HepG2 (cell line): ENCODE data around the gene PTX4. TPM values are rescaled to one million over a fixed set of nuclear protein-coding genes. Genes with fewer than 3 reads are reported as not detected.

Experiments used
- ARNTL ChIP-seq: sonication (generic); formaldehyde crosslinking; IDR thresholded peaks from 2 replicates; pipeline ENCODE4 v1.4.0; 2020; ENCODE audit warnings: mild to moderate bottlenecking, missing genetic modification reagents
- ATF7-NPFF ChIP-seq: sonication (generic); formaldehyde crosslinking; IDR thresholded peaks from 2 replicates; pipeline ENCODE4 v1.8.1; 2023; ENCODE audit warnings: mild to moderate bottlenecking, low read depth, missing genetic modification reagents, moderate library complexity
- ATRX ChIP-seq: sonication (generic); formaldehyde crosslinking; IDR thresholded peaks from 2 replicates; pipeline ENCODE4 v1.4.0; 2020; ENCODE audit warnings: missing genetic modification reagents, borderline replicate concordance
- BCL6 ChIP-seq: IDR thresholded peaks from 2 replicates; pipeline ENCODE4 v1.6.1; 2016; ENCODE audit warnings: missing genetic modification reagents, missing compliant biosample characterization
- DZIP1 ChIP-seq: sonication (generic); formaldehyde crosslinking; IDR thresholded peaks from 2 replicates; pipeline ENCODE4 v1.5.0; 2020; ENCODE audit warnings: mild to moderate bottlenecking, missing genetic modification reagents
- E2F2 ChIP-seq: sonication (generic); formaldehyde crosslinking; IDR thresholded peaks from 2 replicates; pipeline ENCODE4 v1.4.0; 2020; ENCODE audit warnings: missing genetic modification reagents, borderline replicate concordance
- FOXM1 ChIP-seq: sonication (generic); formaldehyde crosslinking; IDR thresholded peaks from 2 replicates; pipeline ENCODE4 v1.5.0; 2020; ENCODE audit warnings: missing genetic modification reagents
- IRF2 ChIP-seq: IDR thresholded peaks from 2 replicates; pipeline ENCODE4 v1.6.1; 2018; ENCODE audit warnings: missing genetic modification reagents, missing compliant biosample characterization
- KDM2A ChIP-seq: sonication (generic); formaldehyde crosslinking; IDR thresholded peaks from 2 replicates; pipeline ENCODE4 v1.4.0; 2020; ENCODE audit warnings: low read depth, missing genetic modification reagents, borderline replicate concordance
- KLF16 ChIP-seq, 2 experiments: sonication (generic) in 1 of 2; formaldehyde crosslinking in 1 of 2; IDR thresholded peaks; 2 replicates each; pipeline versions ENCODE4 v1.6.1 to v1.8.0; 2016 to 2023; ENCODE audit warnings: missing genetic modification reagents in 2 of 2, missing compliant biosample characterization in 1 of 2
- MED1 ChIP-seq: sonication (generic); formaldehyde crosslinking; IDR thresholded peaks from 2 replicates; pipeline ENCODE4 v1.4.0; 2020; ENCODE audit warnings: missing genetic modification reagents
- MXD4 ChIP-seq: IDR thresholded peaks from 2 replicates; pipeline ENCODE4 v1.6.1; 2016; ENCODE audit warnings: mild to moderate bottlenecking, missing biosample characterization, missing genetic modification reagents
- NCOA2 ChIP-seq: sonication (generic); formaldehyde crosslinking; IDR thresholded peaks from 2 replicates; pipeline ENCODE4 v1.8.0; 2022; ENCODE audit warnings: inconsistent platforms
- PITX1 ChIP-seq: sonication (generic); formaldehyde crosslinking; IDR thresholded peaks from 2 replicates; pipeline ENCODE4 v1.5.1; 2020; ENCODE audit warnings: mild to moderate bottlenecking, missing genetic modification reagents
- TCF12 ChIP-seq, 2 experiments: fragments of 450-650 bp in 1 of 2; sonication (generic) in 1 of 2; formaldehyde crosslinking in 1 of 2; IDR thresholded peaks; 2 replicates each; pipeline versions ENCODE4 v1.6.1 to v1.8.0; 2017 to 2022; ENCODE audit warnings: antibody characterized with exemption in 1 of 2, mild to moderate bottlenecking in 1 of 2, missing genetic modification reagents in 1 of 2, moderate library complexity in 1 of 2
- ZBTB2 ChIP-seq: sonication (generic); formaldehyde crosslinking; IDR thresholded peaks from 2 replicates; pipeline ENCODE4 v1.8.0; 2022; ENCODE audit warnings: low read depth, missing genetic modification reagents
- ZBTB21 ChIP-seq: sonication (generic); formaldehyde crosslinking; IDR thresholded peaks from 2 replicates; pipeline ENCODE4 v1.4.0; 2020; ENCODE audit warnings: missing genetic modification reagents
- ZBTB33 ChIP-seq: sonication (generic); formaldehyde crosslinking; IDR thresholded peaks from 2 replicates; pipeline ENCODE4 v1.4.0; 2020; ENCODE audit warnings: missing genetic modification reagents
- ZNF546 ChIP-seq: sonication (generic); formaldehyde crosslinking; conservative IDR thresholded peaks from 2 replicates; pipeline ENCODE4 v1.8.1; 2023; ENCODE audit warnings: mild to moderate bottlenecking, missing genetic modification reagents
- ZNF549 ChIP-seq: sonication (generic); formaldehyde crosslinking; IDR thresholded peaks from 2 replicates; pipeline ENCODE4 v1.5.0; 2020; ENCODE audit warnings: missing genetic modification reagents
- ZNF614 ChIP-seq: IDR thresholded peaks from 2 replicates; pipeline ENCODE4 v1.6.1; 2018; ENCODE audit warnings: missing biosample characterization, missing genetic modification reagents, inconsistent platforms, borderline replicate concordance
- ZNF746 ChIP-seq: sonication (generic); formaldehyde crosslinking; IDR thresholded peaks from 2 replicates; pipeline ENCODE4 v1.8.0; 2022; ENCODE audit warnings: mild to moderate bottlenecking, missing genetic modification reagents
- polyA plus RNA-seq, 8 experiments: library from polyadenylated mRNA; depleted of rRNA in 3 of 8; stranded (reverse) in 7 of 8; unstranded in 1 of 8; fragments of >200 nt; fragmentation: Illumina TruSeq in 4 of 8; extraction: Trizol in 4 of 8; gene quantifications; 2 replicates each; pipeline versions ENCODE4 v1.2.1 to v1.2.3, GENCODE V29; 2011 to 2016; ENCODE audit warnings: low read depth in 4 of 8, missing spikeins in 1 of 8, mixed read lengths in 1 of 8; ENCODE audit not compliant: insufficient read depth in 1 of 8
- total RNA-seq, 5 experiments: library from RNA; depleted of rRNA; stranded (reverse); fragments of >200 nt; fragmentation: Illumina TruSeq; extraction: Trizol; gene quantifications; 2 replicates each; pipeline ENCODE4 v1.2.3, GENCODE V29; 2016; ENCODE audit warnings: low read depth in 1 of 5

PTX4 gene
- total and polyA plus RNA-seq, 2 of the 13 experiments (the other 11 are each of a cell fraction or from before 2014, with no cell fraction given), result 0.04 TPM; not detected in 1

- TF ChIP-seq ARNTL (CRISPR knock-in tag) (no peak), ATF7-NPFF (CRISPR knock-in tag) (no peak), KLF16 (CRISPR knock-in tag; IDR thresholded peaks at IDR 0.05) (peak in 1 of 2 experiments; percentile 46; a peak in 1 of 4 replicates), ATRX (CRISPR knock-in tag) (no peak), FOXM1 (CRISPR knock-in tag) (no peak), E2F2 (CRISPR knock-in tag) (no peak), MED1 (CRISPR knock-in tag) (peak; percentile 9; the same call in 1 of the 2 replicates), ZNF549 (CRISPR knock-in tag) (no peak), PITX1 (CRISPR knock-in tag) (0 out of 2 replicates have a peak, but pooled peaks have one; percentile 18), ZNF614 (CRISPR knock-in tag) (peak; percentile 20; the same call in 1 of the 2 replicates), DZIP1 (CRISPR knock-in tag) (no peak), ZNF746 (CRISPR knock-in tag) (no peak), ZBTB2 (CRISPR knock-in tag) (0 out of 2 replicates have a peak, but pooled peaks have one; percentile 41), KDM2A (CRISPR knock-in tag) (peak; percentile 39; the same call in 1 of the 2 replicates), ZBTB21 (no peak), ZBTB33 (CRISPR knock-in tag) (peak; percentile 73), MXD4 (CRISPR knock-in tag) (peak; percentile 85; the same call in 1 of the 2 replicates), BCL6 (no peak), NCOA2 (CRISPR knock-in tag) (no peak), ZNF546 (CRISPR knock-in tag) (no peak), TCF12 (IDR thresholded peaks at IDR 0.05) (no peak), TCF12 (CRISPR knock-in tag; IDR thresholded peaks at IDR 0.05) (no peak), IRF2 (CRISPR knock-in tag) (no peak)
Measured at GRCh38 chr16:1492923-1493745, 4.4 kb upstream of the PTX4 start, which contains the start of gene TELO2 (continued).
